OCI-LY7 (cell line): Measurements from ENCODE around the gene SPOCK1. TPM values are rescaled to one million over a fixed set of nuclear protein-coding genes. Genes with fewer than 3 reads are reported as not detected.

Source experiments
- BruUV-seq: library from RNA; stranded (reverse); fragments of 400-500 nt; replicated peaks from 2 replicates; lab custom pipeline; 2021; lab: Mats Ljungman, UMichigan
- CTCF ChIA-PET: fragments of 300-600 bp; sonication (Branson Sonifier 250); formaldehyde crosslinking; loops from one replicate; lab custom pipeline; 2022; ENCODE audit warnings: antibody characterized with exemption; ENCODE audit not compliant: unreplicated experiment; lab: Charles Lee
- POLR2A ChIA-PET: fragments of 300-600 bp; sonication (Branson Sonifier 250); formaldehyde crosslinking; loops from one replicate; lab custom pipeline; 2022; ENCODE audit warnings: antibody characterized with exemption; lab: Charles Lee
- DNase-seq: peaks from one replicate; pipeline ENCODE4 v3.0.0-alpha.2; 2015; ENCODE audit warnings: low spot score
- H2AFZ ChIP-seq: fragments of 200-600 bp; sonication (generic), shearing (Covaris generic); 2 replicates; pipeline ENCODE4 v1.6.1; 2014; ENCODE audit warnings: mild to moderate bottlenecking, antibody characterized with exemption, low read length, moderate library complexity
- H3K27ac ChIP-seq: fragments of 200-600 bp; sonication (generic); 2 replicates; pipeline ENCODE4 v1.5.1; 2014; ENCODE audit warnings: mixed run types, low read depth, mild to moderate bottlenecking, moderate library complexity, low read length, inconsistent platforms; ENCODE audit not compliant: poor library complexity, severe bottlenecking
- H3K36me3 ChIP-seq: fragments of 200-600 bp; sonication (generic); 2 replicates; pipeline ENCODE4 v1.6.1; 2014; ENCODE audit warnings: mild to moderate bottlenecking, antibody characterized with exemption, low read length, moderate library complexity, mixed read lengths; ENCODE audit not compliant: insufficient read depth
- H3K4me1 ChIP-seq: fragments of 200-600 bp; sonication (generic); 2 replicates; pipeline ENCODE4 v1.5.1; 2014; ENCODE audit warnings: mild to moderate bottlenecking, low read length; ENCODE audit not compliant: insufficient read depth, poor library complexity, severe bottlenecking
- H3K4me2 ChIP-seq: fragments of 200-600 bp; sonication (generic); 2 replicates; pipeline ENCODE4 v1.6.1; 2014; ENCODE audit warnings: mild to moderate bottlenecking, low read length
- H3K4me3 ChIP-seq: fragments of 200-600 bp; sonication (generic); 2 replicates; pipeline ENCODE4 v1.5.1; 2014; ENCODE audit warnings: mild to moderate bottlenecking, low read depth, low read length; ENCODE audit not compliant: poor library complexity, severe bottlenecking
- H3K79me2 ChIP-seq: fragments of 200-600 bp; sonication (generic); 2 replicates; pipeline ENCODE4 v1.6.1; 2016; ENCODE audit warnings: low read depth, mild to moderate bottlenecking, low read length, moderate library complexity, mixed read lengths; ENCODE audit not compliant: insufficient read depth
- H3K9me2 ChIP-seq: fragments of 200-600 bp; sonication (generic); 2 replicates; pipeline ENCODE4 v1.6.1; 2016; ENCODE audit warnings: mild to moderate bottlenecking, low read length, mixed read lengths; ENCODE audit not compliant: insufficient read depth
- H3K9me3 ChIP-seq: fragments of 200-600 bp; sonication (generic); 2 replicates; pipeline ENCODE4 v1.6.1; 2014; ENCODE audit warnings: mild to moderate bottlenecking, mixed run types, low read length, mixed read lengths
- H4K20me1 ChIP-seq: fragments of 200-600 bp; sonication (generic); 2 replicates; pipeline ENCODE4 v1.6.1; 2014; ENCODE audit warnings: mild to moderate bottlenecking, antibody characterized with exemption, low read length, moderate library complexity, mixed read lengths; ENCODE audit not compliant: insufficient read depth
- EZH2phosphoT487 ChIP-seq: fragments of 200-600 bp; sonication (generic); IDR thresholded peaks from 2 replicates; pipeline ENCODE4 v1.6.1; 2018; ENCODE audit warnings: low read depth, borderline replicate concordance, mild to moderate bottlenecking, mixed run types, antibody characterized with exemption, low read length, moderate library complexity, mixed read lengths
- intact Hi-C: fragments of 100-400 bp; cut with micrococcal nuclease; formaldehyde crosslinking; loops from one replicate; pipeline ENCODE4 v1.10.0; 2022; ENCODE audit not compliant: unreplicated experiment
- total RNA-seq, 2 experiments: library from RNA; depleted of rRNA in 1 of 2; stranded (reverse); fragments of >200 nt in 1 of 2; shearing (Covaris generic) in 1 of 2; gene quantifications; 2 replicates each; pipeline ENCODE4 v1.2.3, GENCODE V29; 2014 to 2022
- TF ChIP-seq, protein P1 (sequence below): fragments of 200-600 bp; sonication (generic); conservative IDR thresholded peaks from 2 replicates; pipeline ENCODE4 v1.5.1; 2014; ENCODE audit warnings: mild to moderate bottlenecking, antibody characterized with exemption, low read length, moderate library complexity, mixed read lengths

The SPOCK1 gene
- total RNA-seq, 2 experiments from 2014 or later: 0.29 to 1.5 TPM

DNA sequence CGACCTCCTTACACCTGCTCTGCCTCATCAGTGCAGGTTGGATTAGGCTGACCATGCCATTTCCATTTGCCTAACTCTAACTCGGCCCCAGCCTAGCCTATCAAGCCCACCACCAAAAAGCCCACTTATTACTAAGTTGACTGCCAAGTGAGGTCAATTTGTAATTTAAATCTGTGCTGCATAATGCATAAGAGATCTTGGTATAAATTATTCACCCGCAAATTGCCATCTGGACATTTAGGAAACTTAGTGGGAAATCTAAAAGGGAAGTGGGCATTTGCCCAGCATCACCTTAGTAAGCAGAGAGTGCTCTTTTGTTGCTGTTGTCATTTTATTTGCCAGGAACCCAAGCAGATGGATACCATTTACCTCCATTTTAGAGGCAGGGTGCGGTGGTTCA is 143.0 kb downstream of the SPOCK1 start:
- Histone ChIP-seq H3K9me3 (no peaks in the 10 kb centered on the region), H3K4me1 (no peaks in the 10 kb centered on the region), H3K36me3 (no peaks in the 10 kb centered on the region), H2AFZ (no peak overlapping the region), H3K4me3 (no peak overlapping the region), H4K20me1 (no peaks in the 10 kb centered on the region), H3K9me2 (no peaks in the 10 kb centered on the region), H3K79me2 (no peaks in the 10 kb centered on the region), H3K27ac (no peak overlapping the region), H3K4me2 (no peak overlapping the region)
- TF ChIP-seq EZH2phosphoT487: no peak
- TF ChIP-seq, protein P1, sequence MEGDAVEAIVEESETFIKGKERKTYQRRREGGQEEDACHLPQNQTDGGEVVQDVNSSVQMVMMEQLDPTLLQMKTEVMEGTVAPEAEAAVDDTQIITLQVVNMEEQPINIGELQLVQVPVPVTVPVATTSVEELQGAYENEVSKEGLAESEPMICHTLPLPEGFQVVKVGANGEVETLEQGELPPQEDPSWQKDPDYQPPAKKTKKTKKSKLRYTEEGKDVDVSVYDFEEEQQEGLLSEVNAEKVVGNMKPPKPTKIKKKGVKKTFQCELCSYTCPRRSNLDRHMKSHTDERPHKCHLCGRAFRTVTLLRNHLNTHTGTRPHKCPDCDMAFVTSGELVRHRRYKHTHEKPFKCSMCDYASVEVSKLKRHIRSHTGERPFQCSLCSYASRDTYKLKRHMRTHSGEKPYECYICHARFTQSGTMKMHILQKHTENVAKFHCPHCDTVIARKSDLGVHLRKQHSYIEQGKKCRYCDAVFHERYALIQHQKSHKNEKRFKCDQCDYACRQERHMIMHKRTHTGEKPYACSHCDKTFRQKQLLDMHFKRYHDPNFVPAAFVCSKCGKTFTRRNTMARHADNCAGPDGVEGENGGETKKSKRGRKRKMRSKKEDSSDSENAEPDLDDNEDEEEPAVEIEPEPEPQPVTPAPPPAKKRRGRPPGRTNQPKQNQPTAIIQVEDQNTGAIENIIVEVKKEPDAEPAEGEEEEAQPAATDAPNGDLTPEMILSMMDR: no peak
- ChIA-PET POLR2A (interaction anchor here (0.6 kb wide), 1 partner anchor 423 kb away, joined by 3 read pairs; no protein-coding TSS in a partner anchor), CTCF (no interaction called here)
- no TSS peak for BruUV-seq
- DNase-seq: no peak
- intact Hi-C loops: no loop called here

DNA sequence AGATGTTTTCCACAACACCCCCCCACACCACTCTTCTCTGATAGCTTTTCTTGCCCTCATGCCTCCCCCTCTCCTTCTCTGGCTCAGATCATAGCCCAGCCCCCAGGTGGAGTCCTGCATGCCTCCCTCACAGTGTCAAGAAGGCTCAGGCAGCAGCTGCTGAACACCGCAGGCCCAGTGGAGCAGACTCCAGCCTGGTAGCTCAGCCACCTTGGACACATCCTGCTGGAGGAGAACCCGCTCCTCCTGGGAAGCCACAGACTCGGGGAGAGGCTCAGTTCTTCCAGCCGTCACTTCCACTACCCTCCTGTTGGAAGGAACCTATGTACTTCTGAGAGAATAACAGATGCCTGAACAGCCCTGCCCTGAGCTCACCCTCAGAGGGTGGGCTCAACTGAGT is 143.4 kb downstream of the SPOCK1 start:
- no peaks in the 10 kb centered on the region for H4K20me1 ChIP-seq
- no peaks in the 10 kb centered on the region for H3K36me3 ChIP-seq
- no peak for DNase-seq
- intact Hi-C loops: no loop called here
- H3K27ac ChIP-seq: no peak overlapping the region
- no peak overlapping the region for H3K4me2 ChIP-seq
- TF ChIP-seq EZH2phosphoT487: no peak
- TF ChIP-seq, protein P1: no peak
- H3K79me2 ChIP-seq: no peaks in the 10 kb centered on the region
- no peaks in the 10 kb centered on the region for H3K4me1 ChIP-seq
- POLR2A ChIA-PET: interaction anchor here (1.4 kb wide), 1 partner anchor 31 kb away, joined by 3 read pairs; no protein-coding TSS in a partner anchor
- CTCF ChIA-PET: no interaction called here
- no peaks in the 10 kb centered on the region for H3K9me3 ChIP-seq
- no peak overlapping the region for H3K4me3 ChIP-seq
- no TSS peak for BruUV-seq
- no peak overlapping the region for H2AFZ ChIP-seq
- H3K9me2 ChIP-seq: no peaks in the 10 kb centered on the region

DNA sequence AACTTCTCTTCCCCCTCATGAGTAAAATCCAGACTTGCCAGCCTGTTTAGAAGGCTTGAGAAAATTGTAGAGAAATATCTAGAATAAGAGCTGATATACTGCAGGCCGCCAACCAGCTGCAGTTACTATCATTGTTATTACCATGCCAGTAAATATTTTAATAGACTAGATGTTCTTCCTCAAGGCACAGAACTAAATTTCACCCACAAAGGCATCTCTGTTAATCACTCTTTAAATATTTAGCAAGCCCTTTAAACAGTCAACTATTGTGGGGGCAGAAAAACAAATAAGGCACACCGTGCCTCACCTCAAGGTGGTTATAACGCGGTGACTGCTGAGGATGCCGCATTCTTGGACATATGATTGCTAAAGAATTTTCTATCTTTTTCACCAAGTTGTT is 147.0 kb downstream of the SPOCK1 start:
- ChIA-PET POLR2A (interaction anchor here (0.6 kb wide), 1 partner anchor 1677 kb away, joined by 3 read pairs; no protein-coding TSS in a partner anchor), CTCF (no interaction called here)
- no peak overlapping the region for H3K4me2 ChIP-seq
- no peak for DNase-seq
- H3K4me3 ChIP-seq: no peak overlapping the region
- H2AFZ ChIP-seq: no peak overlapping the region
- no peaks in the 10 kb centered on the region for H3K9me3 ChIP-seq
- H3K4me1 ChIP-seq: no peaks in the 10 kb centered on the region
- no peak overlapping the region for H3K27ac ChIP-seq
- BruUV-seq: no TSS peak
- no peaks in the 10 kb centered on the region for H3K9me2 ChIP-seq
- H3K36me3 ChIP-seq: no peaks in the 10 kb centered on the region
- H3K79me2 ChIP-seq: no peaks in the 10 kb centered on the region
- no peak for TF ChIP-seq EZH2phosphoT487
- TF ChIP-seq, protein P1: no peak
- no peaks in the 10 kb centered on the region for H4K20me1 ChIP-seq
- intact Hi-C loops: no loop called here
